Stimulated activated CD8-positive, alpha-beta memory T cell treated with anti-CD3 and anti-CD28 coated beads, Interleukin-2, amount 100 ng/mL, for 48 hours (primary cell): ENCODE measurements around the gene ALDH7A1.

Experiments
- DNase-seq, 2 donors: peaks; one replicate each; pipeline ENCODE4 v3.0.0-alpha.2; 2020; ENCODE audit warnings: low read depth in 2 of 2

The ALDH7A1 gene

DNA sequence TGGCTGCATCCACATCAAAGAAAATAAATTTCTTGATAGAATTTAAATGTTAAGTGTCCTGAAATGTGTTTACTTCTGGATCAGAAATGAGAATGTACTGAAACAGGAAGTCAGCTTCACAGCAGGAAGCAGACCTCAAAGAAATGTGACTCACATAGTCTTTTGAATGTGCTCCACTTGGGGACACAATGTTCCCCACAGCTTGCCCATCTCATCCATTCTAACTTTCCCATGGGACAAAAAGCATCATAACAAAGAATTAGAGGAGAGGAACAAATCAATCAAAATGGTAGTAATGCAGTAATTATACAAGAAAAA, 86.1 kb downstream of the ALDH7A1 start:
- no peak for DNase-seq

DNA sequence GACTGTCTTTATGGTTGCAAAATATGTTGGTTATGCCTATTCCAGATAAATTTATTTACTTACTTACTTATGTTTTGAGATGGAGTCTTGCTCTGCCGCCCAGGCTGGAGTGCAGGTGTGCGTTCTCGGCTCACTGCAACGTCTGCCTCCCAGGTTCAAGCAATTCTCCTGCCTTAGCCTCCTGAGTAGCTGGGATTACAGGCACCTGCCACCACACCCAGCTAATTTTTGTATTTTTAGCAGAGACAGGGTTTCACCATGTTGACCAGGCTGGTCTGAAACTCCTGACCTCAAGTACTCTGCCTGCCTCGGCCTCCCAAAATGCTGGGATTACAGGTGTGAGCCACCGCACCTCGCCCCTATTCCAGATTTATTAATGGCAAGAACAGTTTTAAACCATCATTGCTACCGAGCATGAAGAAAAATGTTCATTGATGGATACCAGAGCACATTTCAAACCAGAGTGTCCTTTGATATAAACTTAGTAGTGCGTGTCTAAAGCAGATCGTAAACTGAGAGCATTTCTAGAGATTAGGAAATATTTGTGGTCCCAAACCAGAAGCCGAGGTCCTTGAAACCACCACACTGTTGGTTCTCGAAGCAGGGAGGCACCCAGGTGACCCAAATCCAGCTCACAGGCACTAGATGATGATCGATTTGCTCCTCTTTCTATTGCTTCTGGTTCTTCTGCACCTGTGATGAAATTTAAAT, 86.6 kb downstream of the ALDH7A1 start:
- DNase-seq = no peak

DNA sequence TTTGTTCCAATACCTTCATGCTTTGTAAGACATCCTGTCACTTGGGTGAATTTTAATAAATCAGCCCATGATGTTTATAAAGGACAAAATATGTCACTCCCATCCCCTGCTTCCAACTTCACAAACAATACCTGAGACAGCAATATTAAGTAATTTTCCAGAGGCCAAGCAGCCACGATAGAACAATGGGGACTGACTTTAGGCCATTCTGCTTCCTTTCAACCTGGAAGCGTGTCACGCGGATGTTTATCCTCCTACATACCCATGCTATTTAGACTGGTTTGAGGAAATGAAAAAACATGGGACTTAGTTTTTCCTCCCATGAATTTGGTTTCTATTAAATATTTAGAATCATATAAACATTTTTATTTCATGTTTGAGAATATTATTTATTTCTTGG, 88.9 kb downstream of the ALDH7A1 start:
- DNase-seq = no peak

DNA sequence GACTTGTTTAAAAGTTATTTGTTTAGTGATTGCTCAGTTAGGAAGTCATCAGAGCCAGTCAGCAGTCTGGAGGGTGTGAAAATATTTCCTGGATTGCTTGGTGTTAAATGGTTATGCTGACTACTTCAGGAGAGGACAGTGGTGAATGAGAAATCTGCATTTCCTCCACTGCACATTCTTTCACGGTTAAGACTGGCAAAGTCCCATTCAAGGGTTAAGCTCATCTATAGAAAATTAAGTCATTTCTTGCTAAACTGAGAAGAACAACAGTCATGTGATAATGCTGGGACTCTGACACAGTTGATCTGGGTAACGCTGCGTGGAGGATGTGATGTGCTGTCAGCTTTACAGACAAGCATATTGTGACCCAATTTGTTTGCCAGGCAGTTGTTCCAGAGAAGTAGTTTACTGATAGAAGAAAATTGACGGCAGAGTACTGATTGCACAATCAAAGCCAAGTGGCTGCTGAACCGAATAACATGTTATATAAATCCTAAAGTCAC, 91.4 kb downstream of the ALDH7A1 start:
- DNase-seq = no peak

DNA sequence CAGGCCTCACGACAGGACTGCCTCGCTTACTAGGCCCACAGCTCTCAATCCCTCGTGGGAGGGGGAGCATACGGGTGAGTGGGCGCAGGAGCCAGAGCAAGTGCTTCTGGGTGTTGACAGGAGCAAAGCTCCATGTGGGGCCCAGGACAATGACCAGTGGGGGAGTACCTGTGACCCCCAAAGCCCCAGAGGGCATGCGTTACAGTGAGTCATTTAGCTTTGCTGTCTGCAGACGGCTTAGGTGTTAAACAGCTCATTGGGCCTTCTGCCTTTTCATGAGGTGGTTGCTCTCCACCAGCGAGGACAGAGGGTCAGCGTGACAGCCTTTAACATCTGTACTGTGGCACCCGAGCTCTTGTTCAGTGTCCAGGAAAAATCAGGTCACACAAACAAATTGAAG, 93.6 kb downstream of the ALDH7A1 start:
- DNase-seq = no peak

DNA sequence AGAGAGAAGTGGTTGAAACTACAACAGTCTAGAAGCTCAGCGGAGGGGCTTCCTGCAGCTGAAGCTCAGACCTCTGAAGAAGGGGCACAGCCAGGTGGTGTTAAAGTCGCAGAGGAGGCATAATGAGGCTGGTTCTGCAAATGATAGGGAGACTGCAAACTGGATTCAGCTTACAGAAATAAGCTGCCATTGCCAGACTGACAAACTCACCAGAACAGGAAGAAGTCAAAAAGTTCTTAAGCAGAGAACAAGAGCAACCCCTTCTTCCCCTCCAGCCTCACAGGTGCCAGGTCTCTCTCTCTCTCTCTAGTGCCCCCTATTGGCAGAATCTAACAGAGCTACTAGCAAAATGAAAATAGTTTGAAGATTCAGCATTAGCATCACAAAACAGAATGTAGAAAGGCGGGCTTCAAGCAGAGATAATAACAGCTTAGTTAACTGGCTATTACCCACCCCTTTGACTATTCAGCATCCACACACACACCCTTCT, 95.1 kb downstream of the ALDH7A1 start:
- DNase-seq = no peak

DNA sequence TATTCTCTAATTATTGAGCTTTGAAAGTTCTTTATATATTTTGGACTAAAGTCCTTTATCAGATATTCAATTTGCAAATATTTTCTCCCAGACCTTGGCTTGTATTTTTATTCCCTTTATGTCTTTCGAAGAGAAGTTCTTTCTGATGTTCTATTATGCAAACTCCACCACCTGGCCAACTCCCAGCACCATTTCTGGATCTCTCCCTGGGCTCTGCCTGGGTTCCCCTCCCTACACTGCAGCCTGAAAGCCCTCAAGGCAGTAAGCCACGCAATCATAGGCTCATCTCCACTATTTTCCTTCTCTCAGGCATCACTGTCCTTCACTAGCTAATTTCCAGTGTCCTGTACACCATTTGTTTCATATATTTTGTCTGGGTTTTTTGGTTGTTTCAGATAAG, 95.7 kb downstream of the ALDH7A1 start:
- no peak for DNase-seq

DNA sequence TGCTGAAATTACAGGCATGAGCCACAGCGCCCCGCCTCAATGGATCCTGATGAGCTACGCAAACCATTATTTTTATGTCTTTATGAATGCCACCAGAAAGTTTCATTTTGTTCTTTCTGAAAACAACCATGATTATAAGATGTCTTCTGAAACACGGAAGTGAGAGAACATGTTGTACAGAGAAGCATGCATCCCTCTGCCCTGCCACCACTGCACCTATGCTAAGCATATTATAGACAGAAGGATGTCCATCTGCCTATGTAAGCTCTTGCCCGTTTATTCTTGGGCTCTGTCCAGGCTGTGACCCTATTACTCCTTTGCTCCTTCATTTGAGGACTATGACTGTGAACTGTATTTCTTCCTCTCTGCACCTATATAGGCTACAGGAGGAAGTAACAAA, 97.5 kb downstream of the ALDH7A1 start:
- DNase-seq = no peak

DNA sequence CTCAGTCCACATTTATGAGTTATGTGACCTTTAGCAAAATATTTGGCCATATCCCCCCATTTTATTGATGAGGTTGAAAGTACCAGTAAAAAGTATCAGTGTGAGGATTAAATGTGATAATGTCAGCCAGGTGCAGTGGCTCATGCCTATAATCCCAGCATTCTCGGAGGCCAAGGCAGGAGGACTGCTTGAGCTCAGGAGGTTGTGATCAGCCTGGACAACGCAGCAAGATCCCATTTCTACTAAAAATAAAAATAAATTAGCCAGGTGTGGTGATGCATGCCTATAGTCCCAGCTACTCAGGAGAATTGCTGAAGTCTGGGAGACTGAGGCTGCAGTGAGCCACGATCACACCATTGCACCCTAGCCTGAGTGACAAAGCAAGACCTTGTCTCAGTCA, 100.6 kb downstream of the ALDH7A1 start:
- DNase-seq = no peak

DNA sequence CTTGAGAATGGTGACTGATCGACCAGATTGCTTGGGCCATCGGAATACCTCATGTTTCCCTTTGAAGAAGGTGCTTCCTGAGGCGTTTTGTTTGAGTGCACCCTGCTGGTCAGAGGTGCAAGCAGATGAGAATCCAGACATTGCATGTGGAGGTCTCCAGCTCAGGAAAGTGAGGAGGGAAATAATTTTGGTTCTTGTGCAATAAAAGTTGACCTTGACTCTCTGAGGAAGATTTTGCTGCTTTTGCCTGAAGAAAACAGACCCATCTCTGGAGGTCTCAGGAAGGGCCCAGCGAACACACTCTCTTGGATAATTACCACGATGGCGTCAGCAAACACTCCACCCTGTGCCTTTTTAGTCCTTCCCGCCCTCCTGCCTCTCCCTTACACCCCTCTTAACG, 102.1 kb downstream of the ALDH7A1 start:
- no peak for DNase-seq

DNA sequence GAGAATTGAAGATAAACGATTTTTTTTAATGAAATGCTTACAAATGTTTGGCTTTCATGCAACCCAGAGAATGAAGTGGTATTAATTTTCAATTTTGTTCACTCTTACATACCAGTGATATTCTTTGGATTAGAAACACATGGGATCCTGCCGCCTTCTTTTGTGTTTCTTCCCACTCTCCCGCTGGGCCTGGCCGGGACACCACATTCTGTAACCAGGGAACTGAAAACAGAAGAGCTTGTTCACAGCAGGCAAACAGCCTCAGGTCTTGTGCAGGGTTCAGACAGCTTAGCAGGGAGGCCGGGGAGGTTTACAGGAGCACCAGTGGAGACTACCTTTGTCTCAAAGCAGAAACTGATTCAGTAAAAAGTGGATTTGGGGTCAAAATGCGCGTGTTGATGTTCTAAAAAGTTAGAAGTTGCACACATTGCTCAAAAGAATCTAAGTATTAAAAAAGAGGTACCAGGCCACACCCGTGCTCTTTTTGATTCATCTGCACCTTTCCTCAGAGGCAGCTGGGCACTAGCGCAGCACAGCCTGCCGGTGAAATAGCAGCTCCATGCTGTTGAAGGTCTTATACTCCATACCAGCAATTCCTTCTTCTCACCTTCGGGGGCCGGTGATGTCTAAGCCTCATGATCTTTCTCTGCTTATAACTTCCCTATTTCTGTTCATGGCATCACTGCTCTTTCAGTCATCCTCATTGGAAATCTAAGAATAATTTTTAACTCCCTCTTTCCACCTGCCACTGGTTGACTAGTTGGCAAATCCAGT, 104.7 kb downstream of the ALDH7A1 start:
- no peak for DNase-seq

DNA sequence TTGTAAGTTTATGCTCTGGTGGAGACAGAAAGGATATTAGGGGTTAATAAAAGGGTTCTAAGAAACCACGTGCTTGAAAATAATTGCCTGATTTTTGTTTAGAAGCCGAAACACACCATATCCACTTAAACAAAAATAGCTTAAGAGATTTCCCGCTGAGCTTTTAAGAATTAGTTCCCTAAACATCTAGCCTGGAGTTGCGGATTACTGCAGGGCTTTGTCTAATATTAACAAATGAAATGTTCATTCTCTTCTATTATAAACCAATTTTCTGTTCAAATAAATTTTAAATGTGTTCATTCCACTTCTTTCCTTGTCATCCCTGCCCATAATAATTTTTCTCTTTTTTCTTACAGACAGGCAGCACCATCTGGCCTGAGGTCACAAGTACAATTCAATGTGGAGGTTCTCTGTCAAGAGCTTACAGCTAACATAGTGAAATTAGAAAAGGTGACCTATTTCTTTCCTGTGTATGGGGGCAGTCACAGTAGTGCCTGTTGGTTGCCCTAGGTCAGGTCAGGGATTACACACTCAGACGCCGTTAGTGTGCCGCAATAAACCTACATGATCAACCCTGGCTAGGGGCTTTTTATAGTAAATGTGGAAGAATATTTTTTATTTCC, 106.5 kb downstream of the ALDH7A1 start:
- DNase-seq = no peak

DNA sequence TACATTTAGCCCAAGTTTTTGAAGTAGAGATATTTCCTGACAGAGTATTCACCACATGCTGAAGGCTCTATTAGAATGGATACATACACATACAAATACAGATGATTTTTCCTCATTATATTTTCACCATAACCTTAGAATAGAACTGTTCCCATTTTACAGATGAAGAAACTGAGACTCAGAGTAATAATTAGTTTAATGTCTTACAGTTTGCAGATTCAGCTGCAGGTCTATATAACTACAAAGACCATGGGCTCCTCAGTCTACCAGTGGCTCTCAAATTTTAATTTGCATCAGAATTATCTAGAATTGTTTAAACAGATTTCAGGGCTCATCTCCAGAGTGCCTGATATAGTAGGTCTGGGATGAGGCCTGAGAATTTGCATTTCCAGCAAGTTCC, 107.4 kb downstream of the ALDH7A1 start:
- no peak for DNase-seq

DNA sequence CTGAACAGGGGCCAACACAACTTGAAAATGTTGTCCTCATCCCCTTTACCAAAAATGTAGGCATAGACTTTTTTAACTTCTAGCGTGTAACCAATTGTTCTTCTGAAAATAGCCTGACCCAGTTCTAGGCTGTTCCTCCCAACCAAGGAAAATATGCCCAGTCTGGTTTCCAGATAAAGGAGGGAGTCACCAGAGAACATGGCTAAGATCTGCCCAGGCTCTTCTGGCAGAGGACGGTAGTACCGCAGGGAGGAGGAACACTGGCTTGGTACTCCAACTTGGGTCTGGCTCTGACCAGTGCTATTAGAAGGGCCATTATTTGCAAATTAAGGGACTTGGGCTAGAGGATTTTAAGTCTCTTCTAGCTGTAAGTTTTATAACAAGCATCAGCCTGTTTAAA, 108.7 kb downstream of the ALDH7A1 start:
- no peak for DNase-seq

DNA sequence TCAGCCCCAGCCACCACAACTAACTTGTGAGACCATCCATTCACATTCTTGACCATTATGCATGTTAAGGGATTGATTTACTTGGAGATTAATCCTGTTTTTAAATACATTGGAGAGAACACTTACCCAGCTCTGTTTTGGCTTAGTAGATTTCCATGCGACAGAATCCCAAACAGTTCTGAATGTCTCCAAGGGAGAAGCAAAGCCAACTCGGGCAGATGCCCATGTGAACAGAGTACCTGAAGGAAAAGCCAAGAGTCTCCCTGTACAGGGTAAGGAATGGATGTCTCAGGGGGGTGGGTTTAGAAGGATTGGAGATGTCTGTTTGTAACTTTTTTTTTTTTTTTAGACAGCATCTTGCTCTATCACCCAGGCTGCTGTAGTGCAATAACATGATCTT, 110.8 kb downstream of the ALDH7A1 start:
- DNase-seq = no peak

DNA sequence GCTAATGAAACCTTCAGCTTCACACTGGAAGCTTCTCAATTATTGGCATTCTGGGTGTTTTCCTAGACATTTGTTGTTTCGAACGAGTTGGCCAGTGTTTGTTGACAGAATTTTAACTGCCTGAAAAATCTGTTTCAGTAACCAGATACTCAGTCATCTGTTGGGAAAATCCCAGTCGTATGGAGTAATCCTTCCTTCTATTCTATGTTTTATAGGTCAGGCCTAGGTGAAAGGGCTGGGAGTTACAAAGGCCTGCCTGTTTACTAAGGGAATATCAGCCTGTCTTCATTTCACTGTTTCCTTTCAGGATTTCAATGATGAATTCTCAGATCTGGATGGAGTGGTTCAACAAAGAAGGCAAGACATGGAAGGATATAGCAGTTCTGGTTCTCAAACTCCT, 111.9 kb downstream of the ALDH7A1 start:
- DNase-seq = no peak

DNA sequence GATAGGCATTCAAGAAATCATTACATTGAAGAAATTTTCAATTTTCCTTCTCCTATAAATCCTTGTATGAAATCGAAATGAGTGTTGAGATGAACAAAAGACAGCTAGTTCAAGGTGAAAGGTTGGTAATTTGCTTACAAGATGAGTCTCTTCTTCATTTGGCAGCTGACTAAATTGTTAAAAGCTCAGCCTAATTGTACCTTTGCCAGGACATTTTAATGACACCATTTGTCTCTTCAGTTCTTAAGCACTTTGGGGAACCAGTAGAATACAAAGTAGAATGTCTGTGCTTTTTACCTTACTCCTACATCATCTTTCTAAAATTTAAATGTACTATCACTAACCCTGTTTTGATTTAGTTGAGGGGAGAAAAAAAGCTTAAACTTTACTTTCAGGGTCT, 112.4 kb downstream of the ALDH7A1 start:
- no peak for DNase-seq

DNA sequence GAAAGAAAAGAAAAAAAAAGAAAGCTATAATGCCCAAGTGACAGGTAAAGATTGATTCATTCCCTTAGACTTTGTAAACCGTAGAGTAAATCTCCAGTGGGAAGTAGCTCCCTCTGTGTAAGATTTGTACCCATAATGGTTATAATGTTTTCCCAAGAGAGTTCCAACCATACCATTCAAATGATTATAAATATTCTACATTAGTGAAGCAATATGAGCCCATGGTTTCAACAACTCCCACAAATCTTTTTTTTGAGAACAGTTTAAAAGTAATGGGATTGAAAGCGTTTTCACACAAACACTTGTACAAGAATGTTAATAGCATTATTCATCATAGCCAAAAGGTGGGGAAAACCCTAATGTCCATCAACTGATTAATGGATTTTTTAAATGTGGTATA, 113.8 kb downstream of the ALDH7A1 start:
- DNase-seq = no peak
